GM21390 (cell line): ENCODE data around the gene MYADML2.
"Not testable (repeated sequence)": the region's sequence is repeated elsewhere in the genome, so short reads cannot be mapped to it uniquely, and the experiment has no call there.

Source experiments
- ATAC-seq: cut with Tn5 transposase; IDR thresholded peaks from one replicate; pipeline ENCODE4 v1.9.1; 2021; ENCODE audit not compliant: unreplicated experiment

The MYADML2 gene

GRCh38 chr17:81959362-81960129 is 12.5 kb upstream of the MYADML2 start:
- no peak for ATAC-seq

DNA sequence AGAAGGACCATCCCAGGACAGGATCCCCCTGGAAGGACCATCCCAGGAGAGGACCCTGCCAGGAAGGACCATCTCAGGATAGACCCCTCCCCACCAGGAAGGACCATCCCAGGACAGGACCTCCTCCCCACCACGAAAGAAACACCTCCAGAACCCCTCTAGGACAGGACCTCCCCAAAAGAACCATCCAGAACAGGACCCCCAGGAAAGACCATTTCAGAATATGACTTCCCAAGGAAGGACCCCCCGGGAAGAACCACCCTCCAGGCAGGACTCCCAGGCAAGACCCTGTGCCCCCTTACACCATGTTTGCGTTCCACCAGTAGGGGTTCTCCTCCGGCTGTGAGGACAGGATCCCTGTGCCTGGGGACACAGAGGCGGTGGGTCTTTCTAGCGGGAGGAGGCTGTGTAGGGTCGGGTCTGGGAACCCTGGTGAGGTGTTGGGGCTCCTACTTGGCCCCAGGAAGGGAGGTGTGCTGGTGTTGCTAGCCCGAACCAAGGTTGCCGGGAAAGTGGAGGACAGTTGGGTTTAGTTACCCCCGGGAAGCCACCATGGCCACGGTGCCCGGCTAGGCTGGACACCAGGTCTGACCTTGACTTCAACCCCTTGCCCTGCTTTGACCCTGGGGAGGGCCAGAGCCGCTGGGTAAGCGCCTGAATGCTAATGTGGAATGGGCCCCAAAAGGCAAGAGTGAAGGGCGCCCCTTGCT is 11.8 kb upstream of the MYADML2 start:
- ATAC-seq, result no peak

GRCh38 chr17:81957691-81958432 is 10.8 kb upstream of the MYADML2 start:
- ATAC-seq, result no peak

DNA sequence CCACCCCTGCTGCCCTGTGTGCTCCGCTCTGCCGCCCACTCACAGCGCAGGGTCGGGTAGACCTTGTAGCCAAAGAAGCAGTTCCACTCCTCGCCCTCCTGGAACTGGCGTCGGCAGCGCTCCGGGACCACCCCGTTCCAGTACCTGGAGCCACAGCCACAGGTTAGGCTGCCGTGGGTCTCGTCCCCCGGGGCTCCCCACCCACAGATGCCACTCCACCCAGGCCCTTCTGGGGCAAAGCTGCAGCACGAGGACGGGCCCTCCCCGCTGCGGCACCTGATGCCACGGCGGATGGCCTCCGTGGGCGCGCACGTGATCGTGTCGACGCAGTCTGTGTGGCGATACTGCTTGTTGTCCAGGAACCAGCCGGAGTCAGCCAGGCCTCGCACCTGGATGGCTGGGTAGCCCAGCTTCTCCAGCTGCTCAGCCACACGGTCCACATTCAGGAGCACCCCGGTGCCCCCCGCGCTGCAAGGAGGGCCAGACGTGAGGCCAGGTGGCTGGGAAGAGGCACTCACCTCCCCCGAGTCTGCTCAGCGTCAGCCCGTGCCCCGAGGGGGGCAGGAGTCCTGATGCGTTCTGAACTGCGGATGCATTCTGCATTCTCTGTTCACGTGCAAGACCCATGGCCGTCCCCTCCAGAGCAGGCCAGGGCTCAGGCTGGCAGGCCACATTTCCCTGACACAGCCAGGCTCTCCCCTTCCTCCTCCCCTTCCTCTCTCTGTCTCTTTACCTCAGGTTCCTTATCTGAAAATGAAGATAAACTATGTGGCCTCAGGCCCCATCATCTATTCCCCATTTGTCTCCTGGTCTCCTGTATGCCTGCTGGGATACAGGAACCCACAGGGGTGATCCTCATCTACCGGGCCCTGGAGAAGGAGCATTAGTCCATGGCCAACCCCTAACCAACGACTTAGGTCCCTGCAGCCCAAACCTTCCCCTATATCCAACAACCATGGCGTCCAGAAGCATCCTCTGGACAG is 9.9 kb upstream of the MYADML2 start:
- ATAC-seq, result no peak

DNA sequence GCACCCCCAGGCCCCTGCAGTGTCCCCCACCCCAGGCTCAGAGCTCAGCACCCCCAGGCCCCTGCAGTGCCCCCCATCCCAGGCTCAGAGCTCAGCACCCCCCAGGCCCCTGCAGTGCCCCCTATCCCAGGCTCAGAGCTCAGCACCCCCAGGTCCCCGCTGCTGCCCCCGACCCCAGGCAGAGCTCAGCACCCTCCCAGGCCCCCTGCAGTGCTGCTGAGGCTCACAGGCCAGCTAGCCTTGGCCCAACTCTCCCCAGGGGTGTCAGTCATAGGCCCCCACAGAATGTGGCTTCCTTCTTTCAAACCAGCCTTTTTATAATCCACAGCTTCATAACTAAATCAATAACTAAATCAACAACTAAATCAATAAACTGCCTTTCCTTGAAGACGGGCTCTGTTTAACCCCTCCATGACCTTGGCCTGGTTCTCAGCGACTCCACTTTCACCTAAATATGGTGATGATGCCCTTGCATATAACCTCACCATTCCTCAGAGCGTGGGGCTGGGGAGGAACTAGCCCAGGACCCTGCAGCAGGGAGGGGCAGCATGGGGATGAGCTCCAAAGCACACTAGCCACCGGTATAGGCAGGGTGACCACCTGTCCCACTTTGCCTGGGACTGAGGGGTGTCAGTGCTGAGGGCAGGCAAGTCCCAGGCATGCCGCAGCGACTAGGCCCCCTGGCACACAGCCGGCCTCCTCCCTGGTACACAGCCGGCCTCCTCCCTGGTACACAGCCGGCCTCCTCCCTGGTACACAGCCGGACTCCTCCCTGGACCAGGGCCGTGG is 8.9 kb upstream of the MYADML2 start:
- no peak for ATAC-seq

GRCh38 chr17:81955058-81955681 is 8.1 kb upstream of the MYADML2 start:
- no peak for ATAC-seq

DNA sequence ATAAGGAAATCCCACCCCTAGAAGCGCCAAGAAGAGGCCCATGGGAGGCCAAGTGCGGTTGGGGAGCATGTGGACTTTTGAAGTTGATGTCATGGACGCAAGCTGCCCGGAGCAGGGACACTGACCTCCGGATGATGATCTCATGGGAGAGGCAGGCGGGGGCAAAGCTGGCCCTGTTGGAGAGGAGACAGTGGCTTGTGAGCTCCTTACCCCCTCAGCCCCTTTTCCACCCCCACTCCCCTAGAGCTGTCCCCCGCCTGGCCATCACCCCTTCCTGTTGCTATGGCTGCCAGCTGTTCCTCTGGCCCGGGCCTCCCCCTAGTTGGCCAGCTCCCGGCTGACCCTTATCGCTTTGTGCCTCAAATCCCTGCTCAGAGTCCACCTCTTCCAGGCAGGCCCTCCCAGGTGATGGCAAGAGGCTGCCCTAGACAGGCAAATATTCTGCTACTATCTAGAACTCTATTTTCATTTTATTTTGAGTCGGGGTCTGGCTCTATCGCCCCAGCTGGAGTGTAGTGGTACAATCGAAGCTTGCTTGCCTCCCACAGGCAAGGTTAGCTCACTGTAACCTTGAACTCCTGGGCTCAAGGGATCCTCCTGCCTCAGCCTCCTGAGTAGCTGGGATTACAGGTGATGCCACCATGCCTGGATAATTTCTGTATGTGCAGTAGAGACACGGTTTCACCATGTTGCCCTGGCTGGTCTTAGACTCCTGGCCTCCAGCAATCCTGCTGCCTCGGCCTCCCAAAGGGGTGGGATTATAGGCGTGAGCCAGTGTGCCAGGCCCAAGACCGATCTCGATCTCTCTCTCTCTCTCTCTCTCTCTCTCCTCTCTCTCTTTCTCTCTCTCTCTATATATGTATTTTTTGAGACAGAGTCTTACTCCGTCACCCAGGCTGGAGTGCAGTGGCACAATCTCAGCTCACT is 7.4 kb upstream of the MYADML2 start:
- ATAC-seq, result no peak

DNA sequence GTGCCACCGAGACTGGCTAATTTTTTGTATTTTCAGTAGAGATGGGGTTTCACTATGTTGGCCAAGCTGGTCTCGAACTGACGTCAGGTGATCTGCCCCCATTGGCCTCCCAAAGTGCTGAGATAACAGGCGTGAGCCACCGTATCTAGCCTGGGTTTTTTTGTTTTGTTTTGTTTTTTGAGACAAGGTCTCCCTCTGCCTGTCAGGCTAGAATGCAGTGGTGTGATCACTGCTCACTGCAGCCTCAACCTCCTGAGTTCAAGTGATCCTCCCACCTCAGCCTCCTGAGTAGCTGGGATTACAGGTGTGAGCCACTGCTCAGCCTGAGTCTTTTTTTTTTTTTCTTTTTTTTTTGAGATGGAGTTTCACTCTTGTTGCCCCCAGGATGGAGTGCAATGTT is 6.4 kb upstream of the MYADML2 start:
- not testable (repeated sequence) for ATAC-seq

DNA sequence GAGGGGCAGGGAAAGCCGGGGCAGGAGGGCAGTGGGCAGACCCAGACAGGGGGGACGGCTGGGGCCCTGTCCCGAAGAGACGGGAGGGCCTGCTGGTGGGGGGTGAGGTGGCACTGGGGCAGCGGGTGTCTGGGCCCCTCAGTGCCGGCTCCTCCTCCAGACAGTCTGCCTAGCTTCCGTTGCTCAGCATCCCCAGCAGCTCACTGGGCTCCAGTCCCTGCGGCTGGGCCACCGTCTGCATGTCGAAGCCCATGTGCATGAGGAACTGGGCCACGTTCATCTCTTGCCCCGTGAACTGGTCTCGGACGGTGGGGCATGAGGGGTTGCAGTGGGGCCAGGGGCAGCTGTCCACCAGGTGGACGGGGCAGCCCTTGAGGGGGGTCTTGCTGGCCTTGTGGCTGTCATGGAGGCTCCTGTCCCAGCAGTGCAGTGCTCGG is 5.8 kb upstream of the MYADML2 start:
- ATAC-seq, result no peak

- no peak for ATAC-seq
Measured at GRCh38 chr17:81951785-81952684, 5.0 kb upstream of the MYADML2 start.

DNA sequence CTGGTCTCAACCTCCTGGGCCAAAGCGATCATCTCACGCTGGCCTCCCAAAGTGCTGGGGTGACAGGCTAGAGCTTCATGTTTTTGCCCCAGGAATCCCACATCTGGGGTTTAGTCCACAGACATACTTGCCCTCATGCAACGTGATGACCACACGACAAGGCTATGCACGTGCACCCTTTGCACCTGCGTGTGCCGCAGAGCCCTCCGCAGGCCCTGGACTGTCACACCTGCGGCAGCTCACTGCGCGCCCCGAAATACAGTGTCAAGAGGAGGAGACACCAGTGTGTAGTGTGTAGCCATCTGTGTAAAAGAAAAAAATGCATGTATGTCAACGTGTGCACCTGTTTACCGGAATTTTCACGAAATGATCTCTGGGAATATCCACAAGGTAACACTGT is 3.5 kb upstream of the MYADML2 start:
- no peak for ATAC-seq

- ATAC-seq, result no peak
Measured at GRCh38 chr17:81948635-81949378, 1.8 kb upstream of the MYADML2 start.

GRCh38 chr17:81944858-81945257 is 2.2 kb downstream of the MYADML2 start:
- ATAC-seq, result no peak

DNA sequence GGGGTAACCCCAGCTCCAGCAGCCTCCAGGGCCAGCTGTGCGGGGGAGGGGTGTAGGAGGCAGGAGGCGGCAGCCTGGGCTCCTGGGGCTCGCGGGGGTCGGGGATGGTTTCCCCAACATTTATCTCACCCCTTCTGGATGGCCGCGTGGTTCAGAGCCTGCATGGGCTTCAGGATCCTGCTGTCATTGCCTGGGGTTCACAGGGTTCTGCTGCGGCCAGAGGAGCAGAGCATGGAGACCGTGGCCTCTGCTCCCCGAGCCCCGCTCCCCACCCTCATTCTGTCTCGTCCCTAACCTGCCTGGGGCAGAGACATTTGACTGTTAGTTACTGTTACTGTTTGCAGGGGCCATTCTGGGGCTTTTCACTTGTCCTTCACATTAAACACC is 4.9 kb downstream of the MYADML2 start:
- no peak for ATAC-seq

- no peak for ATAC-seq
Measured at GRCh38 chr17:81941484-81942166, 5.4 kb downstream of the MYADML2 start.
